ENCODE measurements around the gene MAP3K20. TPM values are rescaled to one million over a fixed set of nuclear protein-coding genes. Genes with fewer than 3 reads are reported as not detected.

MAP3K20 gene
- total RNA-seq, 4 donors from 2014 or later: 6.8 to 32.2 (median 15.3) TPM

DNA sequence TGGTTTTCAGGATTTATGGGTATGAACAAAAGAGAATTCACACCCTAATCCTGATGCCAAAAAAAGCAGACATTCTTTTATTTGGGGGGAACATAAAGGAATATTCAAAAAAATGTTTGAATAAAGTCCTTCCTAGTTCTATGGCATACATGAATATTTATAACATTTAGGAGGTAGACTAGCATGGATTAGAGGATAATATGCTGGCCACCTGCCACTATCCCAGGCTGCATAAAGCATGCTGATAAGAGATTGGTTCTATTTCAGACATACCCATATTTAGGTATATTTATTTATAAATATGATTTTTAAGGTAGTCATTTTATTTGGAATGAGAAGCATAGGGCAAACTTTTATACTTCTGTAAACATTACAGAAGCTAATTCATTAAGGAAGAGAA, 34.9 kb upstream of the MAP3K20 start:
- TF ChIP-seq, protein P1, sequence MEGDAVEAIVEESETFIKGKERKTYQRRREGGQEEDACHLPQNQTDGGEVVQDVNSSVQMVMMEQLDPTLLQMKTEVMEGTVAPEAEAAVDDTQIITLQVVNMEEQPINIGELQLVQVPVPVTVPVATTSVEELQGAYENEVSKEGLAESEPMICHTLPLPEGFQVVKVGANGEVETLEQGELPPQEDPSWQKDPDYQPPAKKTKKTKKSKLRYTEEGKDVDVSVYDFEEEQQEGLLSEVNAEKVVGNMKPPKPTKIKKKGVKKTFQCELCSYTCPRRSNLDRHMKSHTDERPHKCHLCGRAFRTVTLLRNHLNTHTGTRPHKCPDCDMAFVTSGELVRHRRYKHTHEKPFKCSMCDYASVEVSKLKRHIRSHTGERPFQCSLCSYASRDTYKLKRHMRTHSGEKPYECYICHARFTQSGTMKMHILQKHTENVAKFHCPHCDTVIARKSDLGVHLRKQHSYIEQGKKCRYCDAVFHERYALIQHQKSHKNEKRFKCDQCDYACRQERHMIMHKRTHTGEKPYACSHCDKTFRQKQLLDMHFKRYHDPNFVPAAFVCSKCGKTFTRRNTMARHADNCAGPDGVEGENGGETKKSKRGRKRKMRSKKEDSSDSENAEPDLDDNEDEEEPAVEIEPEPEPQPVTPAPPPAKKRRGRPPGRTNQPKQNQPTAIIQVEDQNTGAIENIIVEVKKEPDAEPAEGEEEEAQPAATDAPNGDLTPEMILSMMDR (IDR thresholded peaks at IDR 0.05): no peak
- no peak for TF ChIP-seq POLR2A (IDR thresholded peaks at IDR 0.05)
- H3K27me3 ChIP-seq: no peaks in the 10 kb centered on the region
- no peak overlapping the region for H3K27ac ChIP-seq
- H3K4me1 ChIP-seq: peaks cover 0 to 4% (median 0%) of the 10 kb centered on the region in 4 donors
- H3K36me3 ChIP-seq: no peaks in the 10 kb centered on the region
- no peaks in the 10 kb centered on the region for H3K9me3 ChIP-seq
- DNase-seq: no peak
- H3K4me3 ChIP-seq: no peak overlapping the region

DNA sequence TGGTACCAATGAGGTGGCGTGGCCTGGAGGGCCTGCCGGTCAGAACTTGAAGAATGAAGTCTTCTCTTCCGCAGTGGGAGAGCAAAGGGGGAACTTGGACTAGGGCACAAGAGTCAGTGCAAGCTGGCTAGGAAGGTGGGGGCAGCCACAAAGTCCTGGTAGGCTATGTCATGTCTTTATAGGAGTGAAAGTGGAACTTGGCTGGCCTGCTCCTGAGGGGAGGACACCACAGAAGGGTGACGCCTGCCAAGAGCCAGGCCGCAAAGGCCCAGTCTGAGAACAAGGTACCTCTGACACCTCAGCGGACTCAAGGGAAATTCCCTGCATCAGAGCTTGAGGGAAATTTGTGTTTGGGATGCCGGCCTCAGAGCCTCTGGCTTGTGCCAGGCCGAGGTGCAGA, 32.2 kb upstream of the MAP3K20 start:
- no peak overlapping the region for H3K4me3 ChIP-seq
- no peaks in the 10 kb centered on the region for H3K9me3 ChIP-seq
- no peaks in the 10 kb centered on the region for H3K36me3 ChIP-seq
- peaks cover 0 to 6% (median 0%) of the 10 kb centered on the region in 4 donors for H3K4me1 ChIP-seq
- H3K27ac ChIP-seq: no peak overlapping the region
- no peak for DNase-seq
- no peak for TF ChIP-seq POLR2A (IDR thresholded peaks at IDR 0.05)
- TF ChIP-seq, protein P1 (IDR thresholded peaks at IDR 0.05): no peak
- H3K27me3 ChIP-seq: no peaks in the 10 kb centered on the region

DNA sequence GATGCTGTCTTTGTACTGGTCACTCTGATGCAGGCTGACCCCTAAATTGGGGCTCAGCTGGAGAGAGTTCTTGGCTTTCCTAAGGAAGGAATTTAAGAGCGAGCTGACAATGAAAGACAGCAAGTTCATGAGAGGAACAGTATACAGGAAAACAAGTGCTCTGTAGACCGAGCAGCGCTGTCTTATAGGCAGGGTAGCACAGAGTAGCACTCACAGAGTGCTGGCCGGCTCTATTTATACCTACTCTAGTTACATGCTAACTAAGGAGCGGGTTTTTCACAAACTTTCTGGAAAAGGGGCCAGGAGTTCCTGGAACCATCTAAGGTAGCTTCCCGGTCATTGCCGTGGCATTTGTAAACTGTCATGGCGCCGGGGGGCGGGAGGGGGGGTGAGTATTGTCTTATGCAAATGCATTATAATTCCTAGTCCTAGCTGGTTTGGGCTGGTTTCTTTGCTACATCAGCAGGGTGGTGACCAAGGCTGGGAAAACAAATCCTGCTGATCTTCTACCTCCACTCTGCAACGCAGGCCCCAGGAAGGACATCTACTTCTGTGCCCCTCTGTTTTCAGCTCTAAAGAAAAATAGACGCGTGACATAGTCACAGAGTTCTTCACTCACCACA, 31.6 kb upstream of the MAP3K20 start:
- H3K27ac ChIP-seq: no peak overlapping the region
- H3K4me1 ChIP-seq: peaks cover 0 to 8% (median 0%) of the 10 kb centered on the region in 4 donors
- DNase-seq: no peak
- H3K36me3 ChIP-seq: no peaks in the 10 kb centered on the region
- no peak for TF ChIP-seq POLR2A (IDR thresholded peaks at IDR 0.05)
- TF ChIP-seq, protein P1 (IDR thresholded peaks at IDR 0.05): no peak
- H3K9me3 ChIP-seq: no peaks in the 10 kb centered on the region
- no peak overlapping the region for H3K4me3 ChIP-seq
- H3K27me3 ChIP-seq: no peaks in the 10 kb centered on the region

DNA sequence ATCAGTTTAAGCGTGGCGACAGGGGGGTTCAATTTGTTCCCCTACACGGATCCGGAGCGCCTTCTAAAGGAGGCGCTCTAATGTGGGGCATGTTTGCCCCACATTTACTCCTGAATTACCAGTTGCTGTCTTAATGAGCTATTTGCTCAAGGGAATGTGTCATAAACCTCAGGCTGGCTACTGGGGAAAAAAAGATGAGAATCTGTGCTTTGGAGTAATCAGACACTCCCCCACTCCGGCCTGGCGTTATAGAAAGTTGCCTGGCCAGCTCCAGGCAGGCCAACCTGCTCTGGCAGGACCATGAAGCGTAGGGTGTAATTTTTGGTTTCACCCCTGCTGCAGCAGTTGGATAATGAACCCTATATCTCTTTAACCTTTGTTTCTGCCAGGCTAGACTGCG, 31.0 kb upstream of the MAP3K20 start:
- DNase-seq: no peak
- H3K4me3 ChIP-seq: no peak overlapping the region
- H3K36me3 ChIP-seq: no peaks in the 10 kb centered on the region
- TF ChIP-seq POLR2A (IDR thresholded peaks at IDR 0.05): no peak
- TF ChIP-seq, protein P1 (IDR thresholded peaks at IDR 0.05): no peak
- peaks cover 0 to 12% (median 0%) of the 10 kb centered on the region in 4 donors for H3K4me1 ChIP-seq
- no peaks in the 10 kb centered on the region for H3K27me3 ChIP-seq
- H3K9me3 ChIP-seq: no peaks in the 10 kb centered on the region
- H3K27ac ChIP-seq: no peak overlapping the region

DNA sequence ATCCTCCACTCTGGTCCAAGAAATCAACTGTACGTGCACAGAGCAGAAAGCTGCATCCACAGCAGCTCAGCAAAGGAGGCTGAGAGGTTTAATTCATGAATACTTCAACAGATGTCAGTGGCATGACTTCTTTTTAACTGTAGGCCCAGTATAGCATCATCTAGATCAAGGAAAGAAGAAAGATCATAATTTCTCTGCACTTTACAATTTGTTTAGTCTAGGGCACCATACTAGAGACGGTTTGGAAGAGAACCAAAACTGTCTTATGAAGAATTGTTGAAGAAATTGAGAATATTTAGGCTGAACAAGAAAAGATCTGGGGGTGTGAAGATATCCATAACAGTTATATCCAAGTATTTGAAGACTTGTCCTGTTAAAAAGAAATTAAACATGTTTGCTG, 30.5 kb upstream of the MAP3K20 start:
- Histone ChIP-seq H3K4me1 (peaks cover 0 to 17% (median 0%) of the 10 kb centered on the region in 4 donors), H3K27ac (no peak overlapping the region), H3K4me3 (no peak overlapping the region), H3K36me3 (no peaks in the 10 kb centered on the region), H3K27me3 (no peaks in the 10 kb centered on the region), H3K9me3 (no peaks in the 10 kb centered on the region)
- TF ChIP-seq POLR2A (IDR thresholded peaks at IDR 0.05): no peak
- TF ChIP-seq, protein P1 (IDR thresholded peaks at IDR 0.05): no peak
- no peak for DNase-seq

Measured in Peyer's patch (tissue), 4 donors.